Tracheal epithelial cell (primary cell): ENCODE data around the gene ANKRD13B. TPM values are rescaled to one million over a fixed set of nuclear protein-coding genes. Genes with fewer than 3 reads are reported as not detected.

Experiments
- total RNA-seq: library from RNA; depleted of rRNA; stranded (reverse); fragments of >200 nt; gene quantifications from 2 replicates; pipeline ENCODE4 v1.2.1, GENCODE V29; 2014

ANKRD13B gene
- total RNA-seq = 4.0 and 7.0 TPM in 2 replicates

GRCh38 chr17:29592850-29593551, at the start of gene ANKRD13B:
Gene ANKRD13B (plus strand): TSS chr17:29593132. CDS start chr17:29593622, 490 bp downstream.

GRCh38 chr17:29566473-29567303, 26.2 kb upstream of the ANKRD13B start, which contains the start of gene ABHD15:
Gene ABHD15 (minus strand): TSS chr17:29567037. CDS start chr17:29566966, 71 bp downstream.

GRCh38 chr17:29568331-29569244, 24.3 kb upstream of the ANKRD13B start, which contains the start of gene TP53I13:
Gene TP53I13 (plus strand): TSS chr17:29568701. CDS start chr17:29568759, 58 bp downstream.

GRCh38 chr17:29589524-29590410, 3.2 kb upstream of the ANKRD13B start, which contains the start of gene GIT1:
Gene GIT1 (minus strand): TSS chr17:29589648. CDS start chr17:29589378, 270 bp downstream.

GRCh38 chr17:29622337-29623282, 29.7 kb downstream of the ANKRD13B start, which contains the start of gene CORO6:
Gene CORO6 (minus strand): TSS chr17:29622912. CDS start chr17:29621421, 1,491 bp downstream.

Other genes with a start within 250 kb of the ANKRD13B start
- gene TAOK1, start 202.8 kb upstream of the ANKRD13B start, total RNA-seq = 35.4 and 51.3 TPM in 2 replicates
- gene ABHD15, start 26.1 kb upstream of the ANKRD13B start, total RNA-seq = 5.1 and 6.6 TPM in 2 replicates
- 46.9 and 50.1 TPM in 2 replicates for gene TP53I13, start 24.4 kb upstream of the ANKRD13B start, total RNA-seq
- gene GIT1, start 3.5 kb upstream of the ANKRD13B start, total RNA-seq = 23.9 and 35.8 TPM in 2 replicates
- gene CORO6, start 29.8 kb downstream of the ANKRD13B start, total RNA-seq = 0.43 and 0.96 TPM in 2 replicates